PC-3 (cell line): ENCODE measurements around the gene ZNF513.
A peak's percentile ranks its signal among the peaks of the same experiment; 100 is the strongest.

ENCODE experiments used
- CTCF ChIP-seq: fragments of 300-600 bp; sonication (generic); conservative IDR thresholded peaks from 2 replicates; pipeline ENCODE4 v1.5.1; 2017; ENCODE audit warnings: antibody characterized with exemption, low read depth, mild to moderate bottlenecking, low read length
- EZH2 ChIP-seq: fragments of 300-600 bp; sonication (generic); IDR thresholded peaks from one replicate; pipeline ENCODE4 v1.6.1; 2017; ENCODE audit warnings: antibody characterized with exemption, mild to moderate bottlenecking, low read length; ENCODE audit not compliant: unreplicated experiment
- EZH2phosphoT487 ChIP-seq: fragments of 300-600 bp; sonication (generic); IDR thresholded peaks from 2 replicates; pipeline ENCODE4 v1.6.1; 2018; ENCODE audit warnings: mild to moderate bottlenecking, antibody characterized with exemption, low read length, borderline replicate concordance

GRCh38 chr2:27407798-27408491 is 27.4 kb upstream of the ZNF513 start:
- TF ChIP-seq EZH2 (no peak), EZH2phosphoT487 (no peak), CTCF (peak; percentile 71)
